ENCODE measurements around the gene CCR5. TPM values are rescaled to one million over a fixed set of nuclear protein-coding genes. Genes with fewer than 3 reads are reported as not detected.
A peak's percentile ranks its signal among the peaks of the same experiment; 100 is the strongest.

The CCR5 gene
- total and polyA plus RNA-seq, 9 of the 15 experiments (the other 6 are each of a cell fraction or from before 2014, with no cell fraction given): not detected

GRCh38 chr3:46423588-46423987 is 52.8 kb downstream of the CCR5 start:
- intact Hi-C loops (cut with micrococcal nuclease) (no loop called here), in situ Hi-C loops (cut with MboI) (loop anchor here (25.0 kb wide), 1 partner anchor 1386 kb away; the partner anchor contains the start of gene CLEC3B)
- FAIRE-seq: no peak
- Histone ChIP-seq H3K27ac (ENCODE audit: extremely low read depth, low read depth, low read length) (no peak overlapping the region), H3K27me3 (ENCODE audit: control insufficient read depth in 2 of 2, insufficient read depth in 2 of 2, low read length in 2 of 2) (peaks cover 0 to 4% of the 10 kb centered on the region in 2 experiments; a peak in 2 of 5 replicates), H3K9me3 (replicated peaks; ENCODE audit: control insufficient read depth, insufficient read depth, low read depth, low read length) (no peaks in the 10 kb centered on the region), H3K4me2 (ENCODE audit: insufficient read depth, low read length) (no peak overlapping the region), H2AFZ (ENCODE audit: low read depth, low read length) (no peak overlapping the region), H3K36me3 (ENCODE audit: control insufficient read depth, insufficient read depth, low read length) (no peaks in the 10 kb centered on the region), H3K79me2 (ENCODE audit: control insufficient read depth, insufficient read depth, low read length) (no peaks in the 10 kb centered on the region), H3K9me1 (ENCODE audit: control insufficient read depth, insufficient read depth, low read length) (no peaks in the 10 kb centered on the region), H3K4me1 (replicated peaks in 1 of 2; ENCODE audit: control insufficient read depth in 2 of 2, insufficient read depth in 2 of 2, low read length in 2 of 2) (peaks cover 3 to 18% of the 10 kb centered on the region in 2 experiments; a peak in 4 of 5 replicates), H3K4me3 (no peak overlapping the region), H3K9ac (ENCODE audit: insufficient read depth in 1 of 2, low read depth in 2 of 2, low read length in 2 of 2) (no peak overlapping the region), H4K20me1 (replicated peaks; ENCODE audit: control insufficient read depth, insufficient read depth, low read length) (no peaks in the 10 kb centered on the region)
- ChIA-PET CTCF (ENCODE audit: low intra/inter-chr PET ratio) (no interaction called here), POLR2A (interaction anchor here (1.2 to 1.3 kb wide), 2 partner anchors 16 to 18 kb away, joined by 4 read pairs; partner anchors contain the start of gene CCRL2)
- WGBS (ENCODE audit: insufficient coverage, low coverage, missing lambda C conversion rate): 37% methylated on average over 5 of the region's 5 CpGs
- DNase-seq (ENCODE audit: extremely low read depth in 1 of 4, low spot score in 3 of 4): no peak
- BruUV-seq (replicated peaks): no TSS peak
- ATAC-seq: no peak
- TF ChIP-seq ZNF57 (CRISPR knock-in tag; IDR thresholded peaks at IDR 0.05): no peak
- no peak for TF ChIP-seq CCAR2 (IDR thresholded peaks at IDR 0.05; ENCODE audit: low read depth, low read length)
- TF ChIP-seq FOSL1 (tag; conservative IDR thresholded peaks at IDR 0.05): no peak
- TF ChIP-seq ZNF280B (CRISPR knock-in tag; IDR thresholded peaks at IDR 0.05): no peak
- no peak for TF ChIP-seq GTF3C2 (IDR thresholded peaks at IDR 0.05; ENCODE audit: borderline replicate concordance, extremely low read depth, insufficient read length)
- TF ChIP-seq TRIM25 (IDR thresholded peaks at IDR 0.05; ENCODE audit: borderline replicate concordance): no peak
- TF ChIP-seq CBX8 (IDR thresholded peaks at IDR 0.05; ENCODE audit: borderline replicate concordance, extremely low read depth, low read depth, low read length, poor library complexity, severe bottlenecking): no peak
- no peak for TF ChIP-seq STAG1 (CRISPR knock-in tag; IDR thresholded peaks at IDR 0.05; ENCODE audit: borderline replicate concordance)
- no peak for TF ChIP-seq ZNF583 (CRISPR knock-in tag; IDR thresholded peaks at IDR 0.05)
- TF ChIP-seq HES1 (IDR thresholded peaks at IDR 0.05; ENCODE audit: low read depth): no peak
- no peak for TF ChIP-seq ZNF507 (tag; conservative IDR thresholded peaks at IDR 0.05)
- TF ChIP-seq NCOR1 (IDR thresholded peaks at IDR 0.05): no peak
- TF ChIP-seq BHLHE40 (IDR thresholded peaks at IDR 0.05; ENCODE audit: low read length): peak; percentile 79

Measured in K562 (cell line).